Measurements from ENCODE around the gene ALDH1L1. TPM values are rescaled to one million over a fixed set of nuclear protein-coding genes. Genes with fewer than 3 reads are reported as not detected.
A peak's percentile ranks its signal among the peaks of the same experiment; 100 is the strongest.

ALDH1L1 gene
- total RNA-seq, 1 donor from 2014 or later = 36.1 TPM

- Histone ChIP-seq H3K36me3 (peaks cover 4 to 20% of the 10 kb centered on the region in 2 donors), H3K27ac (no peak overlapping the region), H3K4me1 (no peaks in the 10 kb centered on the region), H3K9me3 (no peaks in the 10 kb centered on the region), H3K27me3 (no peaks in the 10 kb centered on the region), H3K4me3 (no peak overlapping the region)
- TF ChIP-seq, protein P1, sequence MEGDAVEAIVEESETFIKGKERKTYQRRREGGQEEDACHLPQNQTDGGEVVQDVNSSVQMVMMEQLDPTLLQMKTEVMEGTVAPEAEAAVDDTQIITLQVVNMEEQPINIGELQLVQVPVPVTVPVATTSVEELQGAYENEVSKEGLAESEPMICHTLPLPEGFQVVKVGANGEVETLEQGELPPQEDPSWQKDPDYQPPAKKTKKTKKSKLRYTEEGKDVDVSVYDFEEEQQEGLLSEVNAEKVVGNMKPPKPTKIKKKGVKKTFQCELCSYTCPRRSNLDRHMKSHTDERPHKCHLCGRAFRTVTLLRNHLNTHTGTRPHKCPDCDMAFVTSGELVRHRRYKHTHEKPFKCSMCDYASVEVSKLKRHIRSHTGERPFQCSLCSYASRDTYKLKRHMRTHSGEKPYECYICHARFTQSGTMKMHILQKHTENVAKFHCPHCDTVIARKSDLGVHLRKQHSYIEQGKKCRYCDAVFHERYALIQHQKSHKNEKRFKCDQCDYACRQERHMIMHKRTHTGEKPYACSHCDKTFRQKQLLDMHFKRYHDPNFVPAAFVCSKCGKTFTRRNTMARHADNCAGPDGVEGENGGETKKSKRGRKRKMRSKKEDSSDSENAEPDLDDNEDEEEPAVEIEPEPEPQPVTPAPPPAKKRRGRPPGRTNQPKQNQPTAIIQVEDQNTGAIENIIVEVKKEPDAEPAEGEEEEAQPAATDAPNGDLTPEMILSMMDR (IDR thresholded peaks at IDR 0.05) = no peak
- intact Hi-C loops (cut with DNase I) = no loop called here
- DNase-seq (ENCODE audit: low spot score in 2 of 2) = no peak
Measured at GRCh38 chr3:126135071-126135405, 45.3 kb downstream of the ALDH1L1 start.

DNA sequence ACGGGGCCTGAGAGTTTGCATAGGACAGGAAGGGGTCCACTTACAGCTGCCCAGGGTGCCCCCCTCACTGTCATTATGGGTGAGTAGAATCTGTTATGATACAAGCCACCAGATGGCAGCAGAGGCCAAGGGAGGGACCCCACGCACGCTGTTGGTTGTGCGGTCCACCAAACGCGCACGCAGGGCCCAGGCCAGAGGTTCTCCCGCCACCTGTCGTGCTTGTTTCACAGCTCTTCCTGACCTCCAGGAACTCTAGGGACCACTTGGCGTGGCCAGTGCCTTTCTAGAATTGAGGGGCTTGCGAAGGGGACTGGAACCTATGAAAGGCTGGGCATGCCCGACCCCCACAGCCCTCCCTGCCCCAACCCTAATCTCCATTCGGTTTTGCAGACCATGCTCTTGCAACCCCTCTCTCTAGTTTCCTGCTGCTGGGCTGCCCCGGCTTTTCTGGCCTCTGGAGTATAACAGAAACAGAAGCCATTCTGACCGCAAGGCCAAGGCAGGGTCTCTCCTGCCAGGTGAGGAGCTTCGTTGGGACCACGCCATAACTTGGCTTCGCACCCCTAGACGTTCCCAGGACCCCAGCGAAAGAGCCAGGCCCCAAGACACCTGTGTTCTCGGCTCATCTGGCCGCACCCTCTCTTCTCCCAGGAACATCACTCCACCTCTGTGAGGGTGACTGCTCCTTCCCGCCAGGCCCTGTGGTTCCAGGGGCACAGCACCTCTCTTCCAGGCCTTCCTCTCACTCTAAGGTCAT lies 46.0 kb downstream of the ALDH1L1 start:
- peak in 1 of 2 donors; percentile 80 for DNase-seq (ENCODE audit: low spot score in 2 of 2)
- Histone ChIP-seq H3K36me3 (peaks cover 4 to 20% of the 10 kb centered on the region in 2 donors), H3K9me3 (no peaks in the 10 kb centered on the region), H3K27me3 (no peaks in the 10 kb centered on the region), H3K4me1 (no peaks in the 10 kb centered on the region), H3K4me3 (no peak overlapping the region), H3K27ac (no peak overlapping the region)
- intact Hi-C loops (cut with DNase I) = loop anchor here (1.0 to 5.0 kb wide), 4 partner anchors 43 to 255 kb away; no protein-coding TSS in a partner anchor
- TF ChIP-seq, protein P1 (IDR thresholded peaks at IDR 0.05) = peak; percentile 80 to 87 (median 81)

- TF ChIP-seq, protein P1 (IDR thresholded peaks at IDR 0.05) = no peak
- H3K4me3 ChIP-seq = no peak overlapping the region
- no peaks in the 10 kb centered on the region for H3K27me3 ChIP-seq
- no peak for DNase-seq (ENCODE audit: low spot score in 2 of 2)
- intact Hi-C loops (cut with DNase I) = loop anchor here (1.0 to 5.0 kb wide), 4 partner anchors 44 to 256 kb away; no protein-coding TSS in a partner anchor
- no peaks in the 10 kb centered on the region for H3K4me1 ChIP-seq
- H3K27ac ChIP-seq = no peak overlapping the region
- H3K9me3 ChIP-seq = no peaks in the 10 kb centered on the region
- H3K36me3 ChIP-seq = peaks cover 4 to 17% of the 10 kb centered on the region in 2 donors
Measured at GRCh38 chr3:126133606-126134005, 46.8 kb downstream of the ALDH1L1 start.

DNA sequence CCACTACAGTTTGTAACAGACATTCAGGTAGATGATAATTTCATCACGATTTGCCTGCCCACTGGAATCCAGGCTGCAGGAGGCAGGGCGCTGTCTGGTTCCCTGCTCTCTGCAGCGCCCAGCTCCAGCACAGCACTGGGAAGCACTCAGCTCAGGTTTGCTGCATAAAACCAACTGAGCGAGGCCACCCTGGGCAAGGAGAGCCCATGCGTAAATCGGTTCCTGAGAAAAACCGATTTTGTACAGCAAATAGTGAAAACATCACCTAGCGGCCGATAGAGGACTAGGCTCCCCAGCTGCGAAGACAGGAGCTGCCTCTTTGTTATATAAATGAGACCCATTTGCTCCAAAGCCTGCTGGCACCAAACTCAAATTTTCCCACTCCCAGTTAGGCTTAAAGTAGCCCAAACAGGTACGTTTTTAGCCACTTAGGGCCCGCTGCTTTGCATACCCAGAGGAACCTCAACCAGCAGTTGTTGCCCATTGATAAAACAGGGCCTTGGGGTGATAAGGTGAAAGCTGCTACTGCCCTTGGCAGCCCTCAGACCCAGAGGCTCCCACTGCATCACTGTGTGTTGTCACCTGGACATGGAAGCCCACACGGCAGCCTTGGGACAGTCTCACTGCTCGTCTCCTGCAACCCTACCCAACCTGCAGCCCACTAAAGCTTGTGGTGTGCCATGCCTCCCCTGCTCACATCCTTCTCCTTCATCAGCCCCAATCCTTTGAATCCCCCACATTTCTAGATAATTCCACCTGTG lies 47.5 kb downstream of the ALDH1L1 start:
- H3K4me3 ChIP-seq = no peak overlapping the region
- TF ChIP-seq, protein P1 (IDR thresholded peaks at IDR 0.05) = no peak
- no peaks in the 10 kb centered on the region for H3K27me3 ChIP-seq
- intact Hi-C loops (cut with DNase I) = loop anchor here (5.0 kb wide), 2 partner anchors 44 to 124 kb away; no protein-coding TSS in a partner anchor
- H3K9me3 ChIP-seq = no peaks in the 10 kb centered on the region
- H3K36me3 ChIP-seq = peaks cover 4 to 17% of the 10 kb centered on the region in 2 donors
- no peaks in the 10 kb centered on the region for H3K4me1 ChIP-seq
- H3K27ac ChIP-seq = no peak overlapping the region
- DNase-seq (ENCODE audit: low spot score in 2 of 2) = peak in 1 of 2 donors; percentile 53

DNA sequence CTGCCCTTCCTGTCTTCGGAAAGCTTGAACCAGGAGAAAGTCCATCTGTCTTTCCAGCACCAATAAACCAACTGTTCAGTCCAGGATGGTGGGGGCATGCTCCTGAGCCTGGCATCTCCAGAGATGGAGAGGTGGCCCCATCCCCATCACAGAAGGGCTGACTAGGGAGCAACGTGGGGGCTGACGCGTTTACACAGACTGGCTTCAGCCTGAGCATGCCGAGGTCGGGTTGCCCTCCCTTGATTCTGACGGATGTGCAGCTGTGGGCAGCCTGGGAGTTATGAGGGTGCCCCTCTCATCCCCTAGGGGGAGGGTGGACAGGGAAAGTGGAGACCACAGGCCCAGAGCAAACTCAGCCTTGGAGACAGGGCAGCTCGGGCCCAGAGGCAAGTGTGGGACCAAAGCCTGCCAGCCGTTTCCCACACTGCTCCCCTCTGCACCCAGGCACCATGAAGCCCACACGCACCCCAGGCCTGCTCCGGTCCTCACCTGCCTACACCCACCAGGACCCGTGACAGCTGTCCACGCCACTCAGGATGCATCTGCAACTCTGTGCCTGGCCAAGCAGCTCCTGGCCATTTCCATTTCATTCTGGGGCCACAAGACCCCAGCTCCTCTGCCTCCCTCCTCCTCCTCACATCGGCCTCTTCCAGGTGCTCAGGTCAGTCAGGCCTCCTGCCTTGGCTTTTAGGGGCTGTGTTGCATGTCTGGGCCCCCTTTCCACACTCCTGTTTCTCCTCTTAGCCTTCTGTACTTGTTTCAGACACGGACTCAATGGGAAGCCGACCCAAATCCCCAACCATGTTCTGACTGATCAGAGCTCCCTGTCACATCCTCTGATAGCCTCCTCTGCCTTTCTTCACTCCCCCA lies 48.3 kb downstream of the ALDH1L1 start:
- Histone ChIP-seq H3K27ac (no peak overlapping the region), H3K4me3 (no peak overlapping the region), H3K9me3 (no peaks in the 10 kb centered on the region), H3K4me1 (no peaks in the 10 kb centered on the region), H3K36me3 (peaks cover 3 to 11% of the 10 kb centered on the region in 2 donors), H3K27me3 (no peaks in the 10 kb centered on the region)
- TF ChIP-seq, protein P1 (IDR thresholded peaks at IDR 0.05) = no peak
- intact Hi-C loops (cut with DNase I) = loop anchor here (5.0 kb wide), 2 partner anchors 45 to 125 kb away; no protein-coding TSS in a partner anchor
- DNase-seq (ENCODE audit: low spot score in 2 of 2) = peak in 1 of 2 donors; percentile 48

Data from ascending aorta (tissue), 2 donors.